C4-2B (cell line): ENCODE data around the gene EXD3.

Experiments used
- H3K27ac ChIP-seq: fragments of 450-650 bp; 2 replicates; pipeline ENCODE4 v1.5.1; 2017
- ZFX ChIP-seq: fragments of 450-650 bp; IDR thresholded peaks from 2 replicates; pipeline ENCODE4 v1.6.1; 2017
- TF ChIP-seq, protein P1 (sequence below): fragments of 450-650 bp; conservative IDR thresholded peaks from 2 replicates; pipeline ENCODE4 v1.5.1; 2017; ENCODE audit warnings: mild to moderate bottlenecking

EXD3 gene

GRCh38 chr9:137446851-137447471 is 24.0 kb upstream of the EXD3 start:
- TF ChIP-seq ZFX: no peak
- TF ChIP-seq, protein P1, sequence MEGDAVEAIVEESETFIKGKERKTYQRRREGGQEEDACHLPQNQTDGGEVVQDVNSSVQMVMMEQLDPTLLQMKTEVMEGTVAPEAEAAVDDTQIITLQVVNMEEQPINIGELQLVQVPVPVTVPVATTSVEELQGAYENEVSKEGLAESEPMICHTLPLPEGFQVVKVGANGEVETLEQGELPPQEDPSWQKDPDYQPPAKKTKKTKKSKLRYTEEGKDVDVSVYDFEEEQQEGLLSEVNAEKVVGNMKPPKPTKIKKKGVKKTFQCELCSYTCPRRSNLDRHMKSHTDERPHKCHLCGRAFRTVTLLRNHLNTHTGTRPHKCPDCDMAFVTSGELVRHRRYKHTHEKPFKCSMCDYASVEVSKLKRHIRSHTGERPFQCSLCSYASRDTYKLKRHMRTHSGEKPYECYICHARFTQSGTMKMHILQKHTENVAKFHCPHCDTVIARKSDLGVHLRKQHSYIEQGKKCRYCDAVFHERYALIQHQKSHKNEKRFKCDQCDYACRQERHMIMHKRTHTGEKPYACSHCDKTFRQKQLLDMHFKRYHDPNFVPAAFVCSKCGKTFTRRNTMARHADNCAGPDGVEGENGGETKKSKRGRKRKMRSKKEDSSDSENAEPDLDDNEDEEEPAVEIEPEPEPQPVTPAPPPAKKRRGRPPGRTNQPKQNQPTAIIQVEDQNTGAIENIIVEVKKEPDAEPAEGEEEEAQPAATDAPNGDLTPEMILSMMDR: no peak
- H3K27ac ChIP-seq: no peak overlapping the region

GRCh38 chr9:137445930-137446431 is 23.0 kb upstream of the EXD3 start:
- no peak overlapping the region for H3K27ac ChIP-seq
- TF ChIP-seq, protein P1: no peak
- TF ChIP-seq ZFX: no peak

GRCh38 chr9:137445275-137445807 is 22.4 kb upstream of the EXD3 start:
- no peak overlapping the region for H3K27ac ChIP-seq
- TF ChIP-seq, protein P1: peak; percentile 91
- no peak for TF ChIP-seq ZFX

GRCh38 chr9:137444106-137444790 is 21.3 kb upstream of the EXD3 start:
- H3K27ac ChIP-seq: no peak overlapping the region
- TF ChIP-seq ZFX: no peak
- TF ChIP-seq, protein P1: no peak

- no peak overlapping the region; the same call in 1 of the 2 replicates for H3K27ac ChIP-seq
- TF ChIP-seq ZFX: no peak
- TF ChIP-seq, protein P1: no peak
These were observed 19.0 kb upstream of the EXD3 start for GRCh38 chr9:137441935-137442321.

DNA sequence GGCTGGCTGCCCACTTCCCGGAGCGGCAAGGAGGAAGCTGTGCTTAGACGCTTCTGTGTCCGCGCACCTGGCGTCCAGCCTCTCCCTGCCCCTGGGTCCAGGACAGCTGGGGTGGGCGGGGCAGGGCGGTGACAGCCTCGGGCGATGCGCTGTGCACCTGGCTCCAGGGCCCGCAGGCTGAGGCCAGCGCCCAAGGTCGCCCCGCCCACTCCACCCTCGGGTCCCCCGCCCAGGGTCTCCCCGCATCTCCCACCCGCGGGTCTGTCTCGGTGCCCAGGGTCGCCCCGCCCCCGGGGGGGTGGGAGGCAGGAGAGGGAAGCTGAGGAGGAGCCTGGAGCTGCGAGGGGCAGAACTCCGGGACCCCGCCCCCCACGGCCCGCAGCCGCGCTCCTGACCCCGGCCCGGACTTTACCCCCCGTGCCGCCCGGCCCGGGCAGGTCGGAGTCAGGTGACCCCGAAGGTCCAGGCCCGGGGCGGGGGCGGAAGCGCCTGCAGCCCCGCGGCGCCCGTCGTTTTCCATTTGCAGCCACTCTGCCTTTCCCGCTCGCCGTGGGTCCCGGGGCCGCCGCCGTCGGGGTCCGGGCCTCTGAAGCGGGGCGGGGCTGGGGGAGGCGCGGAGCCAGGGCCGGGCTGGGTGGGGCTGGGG is 18.4 kb upstream of the EXD3 start, which contains the start of gene ENTPD8:
ENTPD8 (minus strand) TSS at position 69 of the 646 bp plus-strand sequence. CDS start 3,072 bp downstream, outside the sequence.
- no peak within 1 kb of the TSS; the same call in 1 of the 2 replicates for H3K27ac ChIP-seq
- TF ChIP-seq, protein P1: no peak
- TF ChIP-seq ZFX: no peak
